H9 (cell line): ENCODE measurements around the gene CR1. TPM values are rescaled to one million over a fixed set of nuclear protein-coding genes. Genes with fewer than 3 reads are reported as not detected.

Source experiments
- DNase-seq: peaks from one replicate; pipeline ENCODE4 v3.0.0-alpha.2; 2017
- H2AFZ ChIP-seq: one replicate; pipeline ENCODE4 v1.6.1; 2013; ENCODE audit warnings: mild to moderate bottlenecking, low read length, control low read depth, moderate library complexity
- H2AK5ac ChIP-seq: 2 replicates; pipeline ENCODE4 v1.6.1; 2013; ENCODE audit warnings: low read length, control low read depth, mixed read lengths; ENCODE audit not compliant: insufficient read length
- H2BK120ac ChIP-seq: one replicate; pipeline ENCODE4 v1.6.1; 2013; ENCODE audit warnings: low read depth, mild to moderate bottlenecking, low read length, control low read depth, inconsistent platforms; ENCODE audit not compliant: poor library complexity, severe bottlenecking
- H2BK12ac ChIP-seq: 2 replicates; pipeline ENCODE4 v1.6.1; 2013; ENCODE audit warnings: low read length, control low read depth, mixed read lengths, low read depth; ENCODE audit not compliant: insufficient read length
- H2BK15ac ChIP-seq: 2 replicates; pipeline ENCODE4 v1.6.1; 2013; ENCODE audit warnings: low read depth, low read length, control low read depth
- H2BK20ac ChIP-seq: one replicate; pipeline ENCODE4 v1.6.1; 2013; ENCODE audit warnings: low read depth, mild to moderate bottlenecking, low read length, control low read depth, inconsistent platforms; ENCODE audit not compliant: poor library complexity, severe bottlenecking
- H2BK5ac ChIP-seq: 2 replicates; pipeline ENCODE4 v1.6.1; 2013; ENCODE audit warnings: low read length, control low read depth, mixed read lengths; ENCODE audit not compliant: insufficient read length
- H3K14ac ChIP-seq: 2 replicates; pipeline ENCODE4 v1.6.1; 2013; ENCODE audit warnings: low read length, control low read depth; ENCODE audit not compliant: insufficient read depth
- H3K18ac ChIP-seq: 2 replicates; pipeline ENCODE4 v1.6.1; 2013; ENCODE audit warnings: low read depth, mild to moderate bottlenecking, mixed read lengths, low read length, control low read depth; ENCODE audit not compliant: insufficient read length
- H3K23ac ChIP-seq: 2 replicates; pipeline ENCODE4 v1.6.1; 2013; ENCODE audit warnings: low read length, control low read depth, mixed read lengths, low read depth; ENCODE audit not compliant: insufficient read length
- H3K23me2 ChIP-seq: 2 replicates; pipeline ENCODE4 v1.6.1; 2013; ENCODE audit warnings: low read depth, mild to moderate bottlenecking, mixed read lengths, low read length, control low read depth; ENCODE audit not compliant: insufficient read length, poor library complexity, severe bottlenecking
- H3K27ac ChIP-seq: 2 replicates; pipeline ENCODE4 v1.5.1; 2013; ENCODE audit warnings: low read length, control low read depth, mixed read lengths, low read depth; ENCODE audit not compliant: insufficient read length
- H3K27me3 ChIP-seq: 2 replicates; pipeline ENCODE4 v1.6.1; 2013; ENCODE audit warnings: low read length, control low read depth, inconsistent platforms; ENCODE audit not compliant: insufficient read depth
- H3K4ac ChIP-seq: 2 replicates; pipeline ENCODE4 v1.6.1; 2013; ENCODE audit warnings: low read depth, mild to moderate bottlenecking, control low read depth, inconsistent platforms, low read length, moderate library complexity
- H3K4me1 ChIP-seq: 2 replicates; pipeline ENCODE4 v1.6.1; 2013; ENCODE audit warnings: low read length, control low read depth, inconsistent platforms; ENCODE audit not compliant: insufficient read depth
- H3K4me2 ChIP-seq: 2 replicates; pipeline ENCODE4 v1.6.1; 2013; ENCODE audit warnings: low read length, control low read depth, mixed read lengths; ENCODE audit not compliant: insufficient read length, insufficient read depth
- H3K56ac ChIP-seq: 2 replicates; pipeline ENCODE4 v1.6.1; 2013; ENCODE audit warnings: low read depth, mild to moderate bottlenecking, mixed read lengths, low read length, control low read depth; ENCODE audit not compliant: insufficient read length
- H3K79me1 ChIP-seq: 2 replicates; pipeline ENCODE4 v1.6.1; 2013; ENCODE audit warnings: low read depth, mild to moderate bottlenecking, moderate library complexity, low read length, control low read depth, inconsistent platforms; ENCODE audit not compliant: insufficient read depth, poor library complexity, severe bottlenecking
- H3K79me2 ChIP-seq: 2 replicates; pipeline ENCODE4 v1.6.1; 2013; ENCODE audit warnings: low read length, control low read depth, inconsistent platforms; ENCODE audit not compliant: insufficient read depth
- H3K9ac ChIP-seq: 2 replicates; pipeline ENCODE4 v1.6.1; 2013; ENCODE audit warnings: low read length, control low read depth, mixed read lengths; ENCODE audit not compliant: insufficient read length; ENCODE audit errors: extremely low read depth
- H3K9me3 ChIP-seq: one replicate; pipeline ENCODE4 v1.6.1; 2013; ENCODE audit warnings: low read depth, low read length, inconsistent platforms; ENCODE audit not compliant: control insufficient read depth
- H3T11ph ChIP-seq: one replicate; pipeline ENCODE4 v1.6.1; 2013; ENCODE audit warnings: mild to moderate bottlenecking, low read length, control low read depth, inconsistent platforms
- H4K20me1 ChIP-seq: one replicate; pipeline ENCODE4 v1.6.1; 2013; ENCODE audit not compliant: control insufficient read depth, insufficient read length, insufficient read depth
- H4K5ac ChIP-seq: 2 replicates; pipeline ENCODE4 v1.6.1; 2013; ENCODE audit warnings: low read depth, mild to moderate bottlenecking, mixed read lengths, low read length, control low read depth; ENCODE audit not compliant: insufficient read length
- H4K8ac ChIP-seq: replicated peaks from 2 replicates; pipeline ENCODE4 v1.6.1; 2013; ENCODE audit warnings: low read length, control low read depth, mixed read lengths, low read depth; ENCODE audit not compliant: insufficient read length
- H4K91ac ChIP-seq: 2 replicates; pipeline ENCODE4 v1.6.1; 2013; ENCODE audit warnings: low read depth, mild to moderate bottlenecking, moderate library complexity, mixed read lengths, low read length, control low read depth; ENCODE audit not compliant: insufficient read length
- H3K27ac Mint-ChIP-seq, 3 experiments: 2 replicates in 2 of 3; 3 replicates in 1 of 3; pipeline ENCODE4 v1.8.0; 2020 to 2021; ENCODE audit warnings: mixed read lengths in 3 of 3, mild to moderate bottlenecking in 1 of 3, moderate library complexity in 1 of 3
- H3K27me3 Mint-ChIP-seq: 2 replicates; pipeline ENCODE4 v1.8.0; 2021; ENCODE audit warnings: low read depth, mild to moderate bottlenecking, moderate library complexity, mixed read lengths
- H3K36me3 Mint-ChIP-seq, 3 experiments: 2 replicates in 2 of 3; 3 replicates in 1 of 3; pipeline ENCODE4 v1.8.0; 2020 to 2021; ENCODE audit warnings: low read depth in 3 of 3, mixed read lengths in 3 of 3; ENCODE audit not compliant: insufficient read depth in 1 of 3
- H3K4me1 Mint-ChIP-seq, 2 experiments: 2 replicates each; pipeline ENCODE4 v1.8.0; 2020; ENCODE audit warnings: mixed read lengths in 2 of 2
- H3K4me3 Mint-ChIP-seq, 2 experiments: 2 replicates in 1 of 2; 3 replicates in 1 of 2; pipeline ENCODE4 v1.8.0; 2020 to 2021; ENCODE audit warnings: mild to moderate bottlenecking in 2 of 2, mixed read lengths in 2 of 2, moderate library complexity in 1 of 2
- H3K9me3 Mint-ChIP-seq, 2 experiments: 2 replicates in 1 of 2; 3 replicates in 1 of 2; pipeline ENCODE4 v1.8.0; 2020; ENCODE audit warnings: mild to moderate bottlenecking in 2 of 2, mixed read lengths in 2 of 2, moderate library complexity in 1 of 2
- CTCF ChIP-seq: fragments of 200-600 bp; sonication (generic); conservative IDR thresholded peaks from 3 replicates; pipeline ENCODE4 v1.8.0; 2021; ENCODE audit warnings: antibody characterized with exemption, mild to moderate bottlenecking
- WGBS: extraction: QIAGEN DNeasy Blood & Tissue Kit; methylation state at CpG from one replicate; pipeline ENCODE4 v1.1.7; 2013; ENCODE audit warnings: missing lambda C conversion rate, low lambda C conversion rate, mixed read lengths; ENCODE audit not compliant: insufficient read length; ENCODE audit errors: extremely low coverage; 5-methylcytosine and 5-hydroxymethylcytosine counted together
- total RNA-seq: library from RNA; stranded (reverse); gene quantifications from 2 replicates; pipeline ENCODE4 v1.2.1, GENCODE V29; 2021

Gene CR1
- total RNA-seq, 1 experiment from 2014 or later: 0.04 TPM

- no peaks in the 10 kb centered on the region for H3K79me1 ChIP-seq
- H3K27me3 ChIP-seq: peaks cover 3% of the 10 kb centered on the region; the same call in 1 of the 2 replicates
- H3K27me3 Mint-ChIP-seq: no peaks in the 10 kb centered on the region; the same call in 1 of the 2 replicates
- TF ChIP-seq CTCF: no peak
- H3K56ac ChIP-seq: no peak overlapping the region
- H3K27ac Mint-ChIP-seq: no peak overlapping the region
- H4K5ac ChIP-seq: no peak overlapping the region
- DNase-seq: no peak
- no peak overlapping the region for H2BK20ac ChIP-seq
- H2BK5ac ChIP-seq: no peak overlapping the region
- H3K9ac ChIP-seq: no peak overlapping the region
- H3K4me3 Mint-ChIP-seq: no peak overlapping the region
- no peak overlapping the region for H3K18ac ChIP-seq
- H3K23me2 ChIP-seq: peaks cover 5% of the 10 kb centered on the region
- peaks cover 0 to 14% (median 3%) of the 10 kb centered on the region in 3 experiments; a peak in 4 of 7 replicates for H3K36me3 Mint-ChIP-seq
- no peak overlapping the region for H3K4ac ChIP-seq
- H2BK15ac ChIP-seq: no peak overlapping the region
- H3K4me1 ChIP-seq: peaks cover 2% of the 10 kb centered on the region; the same call in 1 of the 2 replicates
- no peak overlapping the region for H4K91ac ChIP-seq
- no peak overlapping the region for H2BK12ac ChIP-seq
- WGBS: no CpG with 5 or more reads among the region's 6 CpGs
- H4K8ac ChIP-seq: no peak overlapping the region
- no peaks in the 10 kb centered on the region for H3K9me3 ChIP-seq
- no peak overlapping the region for H2AFZ ChIP-seq
- no peaks in the 10 kb centered on the region for H3K79me2 ChIP-seq
- H2BK120ac ChIP-seq: no peak overlapping the region
- H3K27ac ChIP-seq: no peak overlapping the region
- H2AK5ac ChIP-seq: no peak overlapping the region
- H3K14ac ChIP-seq: no peak overlapping the region
- no peak overlapping the region for H3K23ac ChIP-seq
- peaks cover 12 to 16% of the 10 kb centered on the region in 2 experiments for H3K4me1 Mint-ChIP-seq
- no peak overlapping the region for H3T11ph ChIP-seq
- no peaks in the 10 kb centered on the region for H4K20me1 ChIP-seq
- peaks cover 9 to 13% of the 10 kb centered on the region in 2 experiments; a peak in 4 of 5 replicates for H3K9me3 Mint-ChIP-seq
- no peak overlapping the region for H3K4me2 ChIP-seq
Observed at GRCh38 chr1:207673399-207673798, 177.4 kb downstream of the CR1 start.
